HepG2 (cell line): ENCODE measurements around the gene HIGD1C. TPM values are rescaled to one million over a fixed set of nuclear protein-coding genes. Genes with fewer than 3 reads are reported as not detected.

Source experiments
- ATF4 ChIP-seq, 2 experiments: fragments of 450-650 bp in 1 of 2; sonication (generic) in 1 of 2; formaldehyde crosslinking; IDR thresholded peaks; 2 replicates each; pipeline versions ENCODE4 v1.5.0 to v1.8.0; 2020 to 2022; ENCODE audit warnings: mild to moderate bottlenecking in 1 of 2, missing genetic modification reagents in 1 of 2
- BRCA1 ChIP-seq: sonication (generic); formaldehyde crosslinking; IDR thresholded peaks from 2 replicates; pipeline ENCODE4 v1.4.0; 2020; ENCODE audit warnings: missing genetic modification reagents
- CHCHD3 ChIP-seq: sonication (generic); formaldehyde crosslinking; IDR thresholded peaks from 2 replicates; pipeline ENCODE4 v1.8.0; 2022; ENCODE audit warnings: mild to moderate bottlenecking, missing genetic modification reagents, moderate library complexity
- HIC2 ChIP-seq: sonication (generic); formaldehyde crosslinking; IDR thresholded peaks from 2 replicates; pipeline ENCODE4 v1.9.0; 2022; ENCODE audit warnings: low read depth, missing genetic modification reagents
- JARID2 ChIP-seq: sonication (generic); formaldehyde crosslinking; IDR thresholded peaks from 2 replicates; pipeline ENCODE4 v1.8.1; 2023; ENCODE audit warnings: missing genetic modification reagents, inconsistent platforms; ENCODE audit not compliant: insufficient replicate concordance
- MTERF4 ChIP-seq: sonication (generic); formaldehyde crosslinking; IDR thresholded peaks from 2 replicates; pipeline ENCODE4 v1.8.0; 2023; ENCODE audit warnings: mild to moderate bottlenecking, missing genetic modification reagents
- NCOA5 ChIP-seq: sonication (generic); formaldehyde crosslinking; IDR thresholded peaks from 2 replicates; pipeline ENCODE4 v1.4.0; 2020; ENCODE audit warnings: missing genetic modification reagents
- NR3C1 ChIP-seq: sonication (generic); formaldehyde crosslinking; IDR thresholded peaks from 2 replicates; pipeline ENCODE4 v1.4.0; 2020; ENCODE audit warnings: missing genetic modification reagents
- PCBP1 ChIP-seq: fragments of 200-400 bp; formaldehyde crosslinking; IDR thresholded peaks from 2 replicates; pipeline ENCODE4 v1.6.1; 2017; ENCODE audit warnings: mild to moderate bottlenecking, low read depth, low read length, borderline replicate concordance
- PRDM15 ChIP-seq: sonication (generic); formaldehyde crosslinking; IDR thresholded peaks from 2 replicates; pipeline ENCODE4 v1.4.0; 2020; ENCODE audit warnings: missing genetic modification reagents
- REXO4 ChIP-seq: sonication (generic); formaldehyde crosslinking; IDR thresholded peaks from 2 replicates; pipeline ENCODE4 v1.8.0; 2022; ENCODE audit warnings: missing genetic modification reagents, mild to moderate bottlenecking, borderline replicate concordance
- SMAD9 ChIP-seq: sonication (generic); formaldehyde crosslinking; IDR thresholded peaks from 2 replicates; pipeline ENCODE4 v1.5.1; 2020; ENCODE audit warnings: mild to moderate bottlenecking, missing genetic modification reagents
- TBX3 ChIP-seq: fragments of 450-650 bp; IDR thresholded peaks from 2 replicates; pipeline ENCODE4 v1.6.1; 2017; ENCODE audit warnings: antibody characterized with exemption, mild to moderate bottlenecking, inconsistent platforms, borderline replicate concordance
- ZBTB39 ChIP-seq: sonication (generic); formaldehyde crosslinking; IDR thresholded peaks from 2 replicates; pipeline ENCODE4 v1.5.0; 2020; ENCODE audit warnings: missing genetic modification reagents
- ZNF121 ChIP-seq: sonication (generic); formaldehyde crosslinking; IDR thresholded peaks from 2 replicates; pipeline ENCODE4 v1.5.0; 2020; ENCODE audit warnings: mild to moderate bottlenecking, missing genetic modification reagents
- ZNF432 ChIP-seq: sonication (generic); formaldehyde crosslinking; IDR thresholded peaks from 2 replicates; pipeline ENCODE4 v1.5.0; 2020; ENCODE audit warnings: missing genetic modification reagents, mild to moderate bottlenecking, borderline replicate concordance
- ZNF619 ChIP-seq: sonication (generic); formaldehyde crosslinking; IDR thresholded peaks from 2 replicates; pipeline ENCODE4 v1.4.0; 2020; ENCODE audit warnings: mild to moderate bottlenecking, missing genetic modification reagents
- polyA plus RNA-seq, 8 experiments: library from polyadenylated mRNA; depleted of rRNA in 3 of 8; stranded (reverse) in 7 of 8; unstranded in 1 of 8; fragments of >200 nt; fragmentation: Illumina TruSeq in 4 of 8; extraction: Trizol in 4 of 8; gene quantifications; 2 replicates each; pipeline versions ENCODE4 v1.2.1 to v1.2.3, GENCODE V29; 2011 to 2016; ENCODE audit warnings: low read depth in 4 of 8, missing spikeins in 1 of 8, mixed read lengths in 1 of 8; ENCODE audit not compliant: insufficient read depth in 1 of 8
- total RNA-seq, 5 experiments: library from RNA; depleted of rRNA; stranded (reverse); fragments of >200 nt; fragmentation: Illumina TruSeq; extraction: Trizol; gene quantifications; 2 replicates each; pipeline ENCODE4 v1.2.3, GENCODE V29; 2016; ENCODE audit warnings: low read depth in 1 of 5

Gene HIGD1C
- total and polyA plus RNA-seq, 2 of the 13 experiments (the other 11 are each of a cell fraction or from before 2014, with no cell fraction given) = not detected

GRCh38 chr12:50934981-50935807 lies 17.1 kb upstream of the HIGD1C start (continued):
- no peak for TF ChIP-seq HIC2 (CRISPR knock-in tag)
- TF ChIP-seq TBX3 = no peak
- no peak for TF ChIP-seq CHCHD3 (CRISPR knock-in tag)
- TF ChIP-seq JARID2 (CRISPR knock-in tag) = no peak
- no peak for TF ChIP-seq NR3C1 (CRISPR knock-in tag)
- TF ChIP-seq MTERF4 (CRISPR knock-in tag) = no peak
- no peak for TF ChIP-seq NCOA5 (CRISPR knock-in tag)
- TF ChIP-seq PCBP1 = no peak
- no peak for TF ChIP-seq ATF4 (CRISPR knock-in tag; IDR thresholded peaks at IDR 0.05)
- TF ChIP-seq ZNF619 (CRISPR knock-in tag) = no peak
- no peak for TF ChIP-seq BRCA1 (CRISPR knock-in tag)
- no peak for TF ChIP-seq ZNF432 (CRISPR knock-in tag)
- TF ChIP-seq ZNF121 (CRISPR knock-in tag) = no peak
- no peak for TF ChIP-seq SMAD9
- no peak for TF ChIP-seq PRDM15 (CRISPR knock-in tag)
- TF ChIP-seq ZBTB39 = no peak
- no peak for TF ChIP-seq REXO4 (CRISPR knock-in tag)
